T-helper 1 cell treated with Interleukin-12 subunit alpha and Interleukin-12 subunit beta and Interleukin-4 antibody, amounts not matched to agents 30 ng/mL and 1 ng/mL, for 36 hours (primary cell): Measurements from ENCODE around the gene TPPP3. TPM values are rescaled to one million over a fixed set of nuclear protein-coding genes. Genes with fewer than 3 reads are reported as not detected.

ENCODE experiments used
- intact Hi-C: fragments of 100-400 bp; cut with micrococcal nuclease; formaldehyde crosslinking; loops from one replicate; pipeline ENCODE4 v1.15.1; 2024
- total RNA-seq: library from RNA; stranded (reverse); gene quantifications from 2 replicates; pipeline ENCODE4 v1.2.3, GENCODE V29; 2022

Gene TPPP3
- total RNA-seq, 1 donor from 2014 or later: not detected

GRCh38 chr16:67406111-67406971, 13.0 kb upstream of the TPPP3 start:
- intact Hi-C loops: no loop called here

GRCh38 chr16:67405336-67405735, 12.0 kb upstream of the TPPP3 start:
- intact Hi-C loops: no loop called here

DNA sequence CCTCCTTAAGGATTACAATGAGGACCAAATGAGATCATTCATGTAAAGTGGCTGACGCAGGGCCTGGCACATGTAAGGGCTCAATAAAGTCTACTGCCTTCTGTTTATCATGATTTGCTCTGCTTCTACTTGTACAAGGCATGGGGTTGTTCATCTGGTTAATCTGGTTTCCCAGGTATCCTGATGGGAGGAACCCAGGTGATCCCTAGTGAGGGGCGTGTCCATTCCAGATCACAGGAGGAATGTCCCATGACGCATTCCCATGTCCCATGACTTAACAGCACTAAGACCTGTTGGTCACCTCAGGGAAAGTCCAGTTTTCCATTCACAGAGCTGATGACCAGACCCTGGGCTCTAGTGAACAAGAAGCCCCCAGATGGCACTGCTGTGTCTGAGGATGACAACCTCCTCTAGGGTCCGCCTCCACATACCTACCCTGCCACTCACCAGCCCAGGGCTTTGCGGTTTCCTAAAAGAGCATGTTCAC, 11.5 kb upstream of the TPPP3 start:
- intact Hi-C loops: no loop called here

GRCh38 chr16:67403976-67404555, 10.8 kb upstream of the TPPP3 start:
- intact Hi-C loops: no loop called here

DNA sequence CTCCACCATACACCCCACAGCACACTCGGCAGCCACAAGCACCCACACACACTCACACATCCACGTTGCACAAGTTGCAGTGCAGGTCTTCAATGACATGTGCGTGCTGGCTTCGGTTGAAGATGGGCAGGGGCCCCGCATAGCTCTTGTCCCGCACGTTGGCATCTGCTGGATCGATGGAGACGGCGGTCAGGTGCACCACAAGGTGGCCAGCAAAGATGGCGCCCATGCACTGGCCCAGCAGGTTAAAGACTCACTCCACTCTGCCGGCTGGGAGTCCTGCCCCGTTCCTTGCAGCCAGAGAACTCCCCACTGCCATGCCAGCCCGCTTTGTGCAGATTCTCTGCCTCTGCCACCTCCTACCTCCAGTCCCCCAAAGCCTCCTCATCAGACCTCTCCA, 7.6 kb upstream of the TPPP3 start:
- intact Hi-C loops: no loop called here

- intact Hi-C loops: loop anchor here (1.0 to 5.0 kb wide), 4 partner anchors 121 to 453 kb away; partner anchors contain the start of genes E2F4, EXOC3L1 and PLEKHG4
These were observed 6.7 kb upstream of the TPPP3 start for GRCh38 chr16:67399749-67400704.

DNA sequence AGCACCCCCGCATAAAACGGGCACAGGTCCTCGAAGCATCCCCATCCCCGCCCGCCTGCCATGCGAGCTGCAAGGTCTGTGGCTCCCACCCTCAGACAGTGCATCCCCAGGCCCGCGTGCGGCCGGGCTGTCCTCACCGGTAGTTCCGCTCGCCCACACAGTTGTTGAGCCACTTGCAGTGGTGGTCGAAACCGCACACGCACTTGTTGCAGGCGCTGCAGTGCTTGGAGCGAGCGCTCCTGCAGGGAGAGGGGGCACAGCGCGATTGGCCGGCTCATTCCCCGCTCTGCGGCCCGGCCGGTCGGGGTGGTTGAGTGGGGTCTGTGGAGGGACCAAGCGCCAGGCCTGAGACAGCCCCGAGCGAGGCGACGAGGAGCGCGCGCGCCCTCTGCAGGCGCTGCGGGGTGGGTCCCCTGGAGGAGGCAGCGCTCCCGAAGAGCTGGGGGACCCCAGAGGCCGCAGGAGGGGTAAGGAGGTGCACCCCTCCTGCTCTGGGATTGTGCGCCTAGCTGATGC, 6.0 kb upstream of the TPPP3 start:
- intact Hi-C loops: loop anchor here (1.0 to 5.0 kb wide), 4 partner anchors 120 to 452 kb away; partner anchors contain the start of genes E2F4, EXOC3L1 and PLEKHG4

- intact Hi-C loops: loop anchor here (1.0 to 5.0 kb wide), 4 partner anchors 119 to 451 kb away; partner anchors contain the start of genes E2F4, EXOC3L1 and PLEKHG4
These were observed 5.4 kb upstream of the TPPP3 start for GRCh38 chr16:67398546-67399217.

DNA sequence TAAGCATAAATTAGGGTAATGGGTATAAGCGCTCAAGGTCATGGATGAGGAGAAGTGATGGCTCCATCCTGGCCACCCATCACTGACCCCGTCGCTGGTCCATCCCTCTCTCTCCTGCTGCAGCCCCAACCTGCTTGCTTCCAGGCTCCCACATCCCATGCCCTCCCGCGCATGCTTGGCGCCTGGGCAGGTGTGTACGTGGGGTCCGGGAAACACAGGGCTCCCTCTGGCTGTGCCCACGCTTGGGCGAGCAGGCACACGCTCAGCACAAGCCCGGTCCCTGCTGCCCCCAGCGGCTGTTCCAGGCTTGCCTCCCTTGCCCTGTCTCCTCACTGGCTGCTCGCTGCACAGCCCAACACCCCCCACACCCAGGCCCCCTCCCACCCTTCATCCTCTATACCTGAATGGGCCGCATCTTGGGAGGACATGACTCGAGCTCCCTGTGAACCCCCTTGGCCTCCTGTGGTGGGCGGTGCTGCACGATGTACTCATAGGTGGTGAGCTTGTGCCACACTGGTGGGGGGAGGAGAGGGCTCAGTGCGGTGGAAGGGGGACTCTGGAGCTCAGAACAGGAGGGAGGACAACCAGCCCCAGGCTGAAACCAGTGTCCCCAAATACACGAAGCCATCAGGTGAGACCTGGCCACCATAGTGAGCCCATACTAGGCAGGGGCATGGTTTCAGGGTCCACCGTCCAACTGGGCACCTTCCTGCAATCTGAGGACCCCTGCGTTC, 4.7 kb upstream of the TPPP3 start:
- intact Hi-C loops: loop anchor here (5.0 kb wide), 1 partner anchor 206 kb away; the partner anchor contains the start of genes E2F4 and EXOC3L1

GRCh38 chr16:67397036-67397801, 3.9 kb upstream of the TPPP3 start:
- intact Hi-C loops: loop anchor here (5.0 kb wide), 1 partner anchor 205 kb away; the partner anchor contains the start of genes E2F4 and EXOC3L1

- intact Hi-C loops: loop anchor here (5.0 kb wide), 1 partner anchor 204 kb away; the partner anchor contains the start of genes E2F4 and EXOC3L1
These were observed 3.1 kb upstream of the TPPP3 start for GRCh38 chr16:67396159-67397035.

DNA sequence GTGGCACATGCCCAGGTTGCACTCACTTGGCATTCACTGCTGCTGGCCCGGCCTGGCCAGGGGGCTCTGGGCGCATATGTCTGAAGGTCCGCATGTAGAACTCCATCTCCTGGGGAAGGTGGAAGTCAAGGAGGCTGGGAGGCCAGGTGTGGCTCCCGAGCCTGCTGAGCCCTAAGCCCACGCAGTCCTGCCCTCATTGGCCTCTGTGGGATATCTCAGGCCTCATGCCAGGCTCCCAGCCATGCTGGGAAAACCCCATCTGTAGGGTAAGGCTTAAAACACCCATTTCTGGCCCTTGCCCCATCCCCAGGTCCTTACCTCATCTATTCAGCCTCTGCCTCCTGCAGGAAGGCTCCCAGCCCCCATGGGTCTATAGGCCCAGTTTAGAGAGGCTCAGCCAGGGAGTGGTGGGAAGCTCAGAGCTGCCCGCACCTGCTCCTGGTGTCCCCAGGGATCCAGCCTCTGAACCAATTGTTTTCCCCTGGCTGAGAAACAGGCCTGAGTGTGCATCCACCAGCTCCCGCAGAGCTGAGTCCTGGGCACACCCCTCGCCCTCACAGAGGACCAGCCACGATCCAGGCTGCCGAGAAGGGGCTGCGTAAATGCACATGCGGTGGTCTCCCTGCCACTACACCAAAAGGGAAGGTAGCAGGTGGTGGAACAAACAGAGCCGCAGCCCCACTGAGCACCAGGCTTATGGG, 2.3 kb upstream of the TPPP3 start:
- intact Hi-C loops: loop anchor here (5.0 kb wide), 1 partner anchor 203 kb away; the partner anchor contains the start of genes E2F4 and EXOC3L1

DNA sequence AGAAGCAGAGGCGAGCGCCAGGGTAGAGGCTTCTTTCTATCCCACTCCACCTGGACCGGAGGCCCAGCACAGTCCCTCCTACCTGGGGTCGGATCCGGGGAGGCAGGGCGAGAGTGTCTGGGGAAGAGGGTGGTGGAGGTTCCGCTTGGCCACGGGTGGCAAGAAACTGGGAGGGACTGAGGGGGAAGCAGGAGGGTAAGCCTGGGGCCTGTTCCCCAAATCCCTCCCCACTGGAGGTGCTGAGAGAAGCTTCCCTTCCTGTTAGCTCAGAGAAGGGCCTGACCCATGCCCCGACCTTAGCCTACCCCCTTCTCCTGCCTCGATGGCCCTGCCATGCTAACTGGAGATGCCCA, 1.8 kb upstream of the TPPP3 start:
- intact Hi-C loops: loop anchor here (5.0 kb wide), 1 partner anchor 203 kb away; the partner anchor contains the start of genes E2F4 and EXOC3L1

GRCh38 chr16:67394155-67395104, 1.1 kb upstream of the TPPP3 start:
- intact Hi-C loops: loop anchor here (5.0 kb wide), 1 partner anchor 202 kb away; the partner anchor contains the start of genes E2F4 and EXOC3L1

DNA sequence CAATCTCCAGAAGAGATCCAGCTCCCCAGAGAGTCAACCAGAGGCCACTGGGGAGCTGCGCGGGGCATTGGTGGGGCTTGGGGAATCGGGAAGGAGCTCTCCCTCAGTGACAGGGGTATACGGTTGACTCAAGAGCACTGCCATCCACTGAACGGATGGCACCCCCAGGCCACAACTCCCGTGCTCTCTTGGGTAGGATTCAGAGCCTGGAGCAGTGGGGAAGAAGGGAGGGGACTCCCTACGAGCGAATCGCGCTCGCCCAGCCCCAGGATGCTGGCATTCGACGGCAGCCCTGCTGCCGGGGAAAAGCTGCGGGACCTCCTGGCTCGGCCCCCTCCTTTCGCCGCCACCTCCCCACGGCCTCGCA, 473 bp upstream of the TPPP3 start:
- intact Hi-C loops: loop anchor here (1.0 kb wide), 1 partner anchor 114 kb away; the partner anchor contains the start of gene PLEKHG4
